ENCODE measurements around the gene LDLRAD4. TPM values are rescaled to one million over a fixed set of nuclear protein-coding genes. Genes with fewer than 3 reads are reported as not detected.

Gene LDLRAD4
- polyA plus RNA-seq, 4 donors: 2.7 to 17.6 (median 7.0) TPM

DNA sequence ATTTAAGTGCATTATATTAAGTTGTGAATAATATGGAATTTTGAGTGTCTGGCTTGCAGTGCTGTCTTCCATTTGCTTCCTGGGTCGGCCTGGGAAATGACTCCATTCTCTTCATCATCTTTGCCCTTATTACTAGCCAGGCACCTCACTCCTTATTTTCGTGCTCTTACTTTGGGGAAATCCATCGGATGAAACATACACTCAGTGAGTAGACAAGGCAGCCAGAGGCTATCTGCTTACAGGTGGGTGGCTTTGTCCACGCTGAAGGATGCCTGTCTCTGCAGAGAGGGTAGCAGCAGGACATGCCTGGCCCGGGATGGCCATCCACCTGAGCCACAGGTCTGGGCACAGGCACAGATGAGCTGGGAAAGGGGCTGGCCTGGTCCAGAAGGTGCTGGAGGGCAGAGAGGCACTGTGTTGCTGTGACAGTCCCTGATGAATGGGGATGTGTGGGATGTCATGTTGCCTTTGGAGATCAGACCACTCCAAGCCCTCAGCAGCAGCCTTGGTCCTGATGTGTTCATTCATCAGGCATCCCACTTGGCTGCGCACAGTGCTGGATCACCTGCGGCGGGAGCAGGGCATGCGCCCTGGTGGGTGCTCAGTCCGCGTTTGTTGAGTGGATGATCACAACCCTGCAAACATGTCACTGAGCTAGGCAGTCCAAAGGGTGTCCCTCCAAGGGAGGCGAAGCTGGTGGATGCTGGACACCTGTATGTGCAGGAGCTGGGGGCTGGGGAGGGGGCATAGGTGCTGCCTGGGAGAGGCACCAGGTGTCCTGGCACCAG is 236.0 kb downstream of the LDLRAD4 start:
- H3K27ac ChIP-seq (ENCODE audit: low read depth in 1 of 3, low read length in 2 of 3): no peak overlapping the region
- no peaks in the 10 kb centered on the region for H3K36me3 ChIP-seq (ENCODE audit: control insufficient read depth in 3 of 3, insufficient read depth in 2 of 3, low read depth in 1 of 3, low read length in 3 of 3)
- H3K27me3 ChIP-seq (ENCODE audit: control insufficient read depth in 3 of 3, insufficient read depth in 3 of 3, low read length in 3 of 3): peaks cover 0 to 7% (median 0%) of the 10 kb centered on the region in 3 donors
- no peaks in the 10 kb centered on the region for H3K4me1 ChIP-seq (ENCODE audit: control insufficient read depth in 3 of 3, insufficient read depth in 2 of 3, low read depth in 1 of 3, low read length in 2 of 3)
- no peaks in the 10 kb centered on the region for H3K9me3 ChIP-seq (ENCODE audit: control insufficient read depth in 2 of 2, insufficient read depth in 1 of 2, low read depth in 1 of 2, low read length in 1 of 2)
- no peak for FAIRE-seq
- 89 to 91% (median 90%) methylated on average over 12 of the region's 12 CpGs for WGBS, 3 donors
- DNase-seq: no peak
- no peak overlapping the region for H3K4me3 ChIP-seq (ENCODE audit: low read depth in 1 of 3, low read length in 3 of 3)

DNA sequence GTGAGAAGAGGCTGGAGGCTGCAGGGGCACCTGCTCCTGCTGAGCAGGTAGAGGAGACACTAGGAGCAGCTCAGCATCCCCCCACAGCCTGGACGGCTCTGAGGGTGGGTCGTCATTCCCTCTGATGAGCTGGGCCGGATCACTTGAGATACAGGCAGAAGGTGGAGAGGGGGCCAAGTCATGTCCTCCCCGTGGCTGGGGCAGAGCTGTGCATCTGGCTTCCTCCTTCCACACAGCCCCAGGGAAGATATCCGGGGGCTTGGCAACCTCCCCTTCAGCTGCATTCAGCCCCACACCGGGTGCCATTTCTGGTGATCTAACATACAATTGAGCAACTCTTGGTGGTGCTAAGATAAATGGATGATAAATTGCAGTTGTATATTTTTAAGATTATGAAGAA is 236.9 kb downstream of the LDLRAD4 start:
- no peaks in the 10 kb centered on the region for H3K4me1 ChIP-seq (ENCODE audit: control insufficient read depth in 3 of 3, insufficient read depth in 2 of 3, low read depth in 1 of 3, low read length in 2 of 3)
- no peak for FAIRE-seq
- no peak overlapping the region for H3K4me3 ChIP-seq (ENCODE audit: low read depth in 1 of 3, low read length in 3 of 3)
- 67 to 78% (median 70%) methylated on average over 6 of the region's 6 CpGs for WGBS, 3 donors
- H3K9me3 ChIP-seq (ENCODE audit: control insufficient read depth in 2 of 2, insufficient read depth in 1 of 2, low read depth in 1 of 2, low read length in 1 of 2): no peaks in the 10 kb centered on the region
- H3K27me3 ChIP-seq (ENCODE audit: control insufficient read depth in 3 of 3, insufficient read depth in 3 of 3, low read length in 3 of 3): peaks cover 0 to 7% (median 0%) of the 10 kb centered on the region in 3 donors
- H3K36me3 ChIP-seq (ENCODE audit: control insufficient read depth in 3 of 3, insufficient read depth in 2 of 3, low read depth in 1 of 3, low read length in 3 of 3): no peaks in the 10 kb centered on the region
- H3K27ac ChIP-seq (ENCODE audit: low read depth in 1 of 3, low read length in 2 of 3): no peak overlapping the region
- no peak for DNase-seq

DNA sequence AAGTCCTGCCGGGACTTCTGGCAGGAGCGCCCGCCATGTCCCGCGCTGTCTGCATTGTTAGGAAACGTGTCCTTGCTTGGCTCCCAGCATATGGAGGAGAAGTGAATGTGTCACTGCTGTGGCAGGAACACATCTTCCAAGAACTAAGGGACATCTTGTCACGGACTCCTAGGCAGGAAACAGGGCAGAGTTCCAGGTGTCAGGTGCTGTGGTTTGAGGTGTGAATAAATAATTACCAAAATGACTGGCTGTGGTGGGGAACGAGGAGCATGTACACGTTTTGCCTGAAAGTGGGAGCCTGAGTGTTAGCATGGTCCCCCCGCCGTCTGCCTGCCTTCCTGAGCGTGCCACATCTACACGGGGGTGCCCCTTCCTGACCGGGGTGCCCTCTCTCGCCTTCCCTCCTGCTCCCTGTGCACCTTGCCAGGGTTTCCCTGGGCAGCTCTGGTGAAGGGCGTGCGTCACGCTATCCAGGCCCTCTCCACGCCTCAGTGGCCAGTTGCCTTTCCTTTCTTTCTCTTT is 237.5 kb downstream of the LDLRAD4 start:
- Histone ChIP-seq H3K4me1 (ENCODE audit: control insufficient read depth in 3 of 3, insufficient read depth in 2 of 3, low read depth in 1 of 3, low read length in 2 of 3) (no peaks in the 10 kb centered on the region), H3K27ac (ENCODE audit: low read depth in 1 of 3, low read length in 2 of 3) (no peak overlapping the region), H3K36me3 (ENCODE audit: control insufficient read depth in 3 of 3, insufficient read depth in 2 of 3, low read depth in 1 of 3, low read length in 3 of 3) (no peaks in the 10 kb centered on the region), H3K27me3 (ENCODE audit: control insufficient read depth in 3 of 3, insufficient read depth in 3 of 3, low read length in 3 of 3) (peaks cover 0 to 7% (median 0%) of the 10 kb centered on the region in 3 donors), H3K9me3 (ENCODE audit: control insufficient read depth in 2 of 2, insufficient read depth in 1 of 2, low read depth in 1 of 2, low read length in 1 of 2) (no peaks in the 10 kb centered on the region), H3K4me3 (ENCODE audit: low read depth in 1 of 3, low read length in 3 of 3) (no peak overlapping the region)
- FAIRE-seq: no peak
- 76 to 86% (median 84%) methylated on average over 19 of the region's 19 CpGs for WGBS, 3 donors
- DNase-seq: peak in 1 of 2 donors; percentile 15

DNA sequence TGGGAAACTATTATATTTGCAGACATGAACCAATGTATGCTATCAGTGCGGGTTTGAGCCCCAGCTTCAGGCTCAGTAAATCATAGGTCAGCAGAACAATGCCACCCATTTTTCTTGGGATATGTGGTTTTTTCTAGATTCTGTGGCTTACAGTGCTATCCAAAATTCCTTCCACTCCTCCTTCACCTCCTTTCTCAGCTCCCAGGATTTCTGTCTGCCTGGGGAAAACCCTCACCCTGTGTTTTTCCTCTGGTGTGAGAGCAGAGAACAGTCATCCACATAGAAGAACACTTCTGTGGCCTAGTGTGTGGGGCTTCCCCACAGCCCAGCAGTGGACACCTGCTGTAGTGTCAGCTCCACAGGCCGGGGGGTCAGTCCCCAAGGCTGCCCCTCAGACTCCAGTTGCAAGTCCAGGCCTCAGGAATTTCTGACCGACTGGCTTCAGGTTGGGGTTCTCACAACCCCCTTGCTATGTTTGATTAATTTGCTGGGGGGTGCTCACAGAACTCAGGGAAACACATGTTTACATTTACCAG is 238.2 kb downstream of the LDLRAD4 start:
- no peak for FAIRE-seq
- H3K36me3 ChIP-seq (ENCODE audit: control insufficient read depth in 3 of 3, insufficient read depth in 2 of 3, low read depth in 1 of 3, low read length in 3 of 3): no peaks in the 10 kb centered on the region

DNA sequence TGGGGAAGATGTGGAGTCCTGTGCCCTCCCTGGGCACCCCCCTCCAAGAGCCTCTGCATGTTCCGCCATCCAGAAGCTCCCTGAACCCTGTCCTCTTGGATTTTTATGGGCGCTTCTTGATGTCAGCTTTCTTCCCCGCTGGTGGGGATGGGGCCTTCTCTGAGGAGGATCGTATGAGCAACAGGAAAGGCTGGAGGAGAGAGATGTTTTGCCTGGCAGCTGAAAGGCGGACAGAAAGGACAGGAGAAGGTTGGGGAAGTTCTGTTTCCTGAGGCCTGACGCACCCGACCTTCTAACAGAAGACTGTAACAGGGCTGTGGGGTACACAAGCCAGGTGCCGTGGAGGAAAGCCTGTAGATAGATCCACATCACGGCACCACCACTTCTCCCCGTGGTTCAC is 238.8 kb downstream of the LDLRAD4 start:
- no peaks in the 10 kb centered on the region for H3K4me1 ChIP-seq (ENCODE audit: control insufficient read depth in 3 of 3, insufficient read depth in 2 of 3, low read depth in 1 of 3, low read length in 2 of 3)
- no peak overlapping the region for H3K4me3 ChIP-seq (ENCODE audit: low read depth in 1 of 3, low read length in 3 of 3)
- DNase-seq (no peak), FAIRE-seq (no peak)
- peaks cover 0 to 4% (median 0%) of the 10 kb centered on the region in 3 donors for H3K27me3 ChIP-seq (ENCODE audit: control insufficient read depth in 3 of 3, insufficient read depth in 3 of 3, low read length in 3 of 3)
- no peaks in the 10 kb centered on the region for H3K9me3 ChIP-seq (ENCODE audit: control insufficient read depth in 2 of 2, insufficient read depth in 1 of 2, low read depth in 1 of 2, low read length in 1 of 2)
- no peak overlapping the region for H3K27ac ChIP-seq (ENCODE audit: low read depth in 1 of 3, low read length in 2 of 3)
- no peaks in the 10 kb centered on the region for H3K36me3 ChIP-seq (ENCODE audit: control insufficient read depth in 3 of 3, insufficient read depth in 2 of 3, low read depth in 1 of 3, low read length in 3 of 3)
- WGBS, 3 donors: 87 to 96% (median 94%) methylated on average over 10 of the region's 10 CpGs

More for the DNA sequence above, 238.2 kb downstream of the LDLRAD4 start:
- H3K9me3 ChIP-seq (ENCODE audit: control insufficient read depth in 2 of 2, insufficient read depth in 1 of 2, low read depth in 1 of 2, low read length in 1 of 2): no peaks in the 10 kb centered on the region
- H3K4me3 ChIP-seq (ENCODE audit: low read depth in 1 of 3, low read length in 3 of 3): no peak overlapping the region
- DNase-seq: no peak
- peaks cover 0 to 7% (median 0%) of the 10 kb centered on the region in 3 donors for H3K27me3 ChIP-seq (ENCODE audit: control insufficient read depth in 3 of 3, insufficient read depth in 3 of 3, low read length in 3 of 3)
- no peak overlapping the region for H3K27ac ChIP-seq (ENCODE audit: low read depth in 1 of 3, low read length in 2 of 3)
- no peaks in the 10 kb centered on the region for H3K4me1 ChIP-seq (ENCODE audit: control insufficient read depth in 3 of 3, insufficient read depth in 2 of 3, low read depth in 1 of 3, low read length in 2 of 3)
- WGBS, 3 donors: 84 to 98% (median 86%) methylated on average over 3 of the region's 3 CpGs

DNA sequence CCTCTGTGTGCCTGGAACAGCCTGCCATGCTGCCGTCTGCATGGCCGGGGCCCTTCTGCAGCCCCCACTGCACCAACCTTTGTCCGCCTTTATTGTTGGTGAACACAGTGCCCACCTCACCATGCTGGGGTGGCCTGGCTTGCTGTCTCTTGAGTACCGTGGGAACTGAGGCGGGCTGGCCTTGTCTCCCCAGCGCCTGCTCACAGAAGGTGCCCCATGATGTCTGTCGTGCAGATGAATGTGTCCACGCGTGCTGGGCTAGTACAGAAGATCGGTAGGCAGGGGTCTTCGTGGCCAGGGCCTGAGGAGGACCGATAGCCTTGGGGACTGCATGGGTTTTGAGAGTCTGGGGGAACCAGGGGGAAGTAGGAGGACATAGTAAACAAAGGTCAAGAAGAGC is 242.4 kb downstream of the LDLRAD4 start:
- Histone ChIP-seq H3K4me1 (ENCODE audit: control insufficient read depth in 3 of 3, insufficient read depth in 2 of 3, low read depth in 1 of 3, low read length in 2 of 3) (no peaks in the 10 kb centered on the region), H3K4me3 (ENCODE audit: low read depth in 1 of 3, low read length in 3 of 3) (no peak overlapping the region), H3K36me3 (ENCODE audit: control insufficient read depth in 3 of 3, insufficient read depth in 2 of 3, low read depth in 1 of 3, low read length in 3 of 3) (no peaks in the 10 kb centered on the region), H3K9me3 (ENCODE audit: control insufficient read depth in 2 of 2, insufficient read depth in 1 of 2, low read depth in 1 of 2, low read length in 1 of 2) (no peaks in the 10 kb centered on the region), H3K27ac (ENCODE audit: low read depth in 1 of 3, low read length in 2 of 3) (no peak overlapping the region), H3K27me3 (ENCODE audit: control insufficient read depth in 3 of 3, insufficient read depth in 3 of 3, low read length in 3 of 3) (no peaks in the 10 kb centered on the region)
- WGBS, 3 donors: 97% methylated on average over 12 of the region's 12 CpGs
- DNase-seq (no peak), FAIRE-seq (no peak)

DNA sequence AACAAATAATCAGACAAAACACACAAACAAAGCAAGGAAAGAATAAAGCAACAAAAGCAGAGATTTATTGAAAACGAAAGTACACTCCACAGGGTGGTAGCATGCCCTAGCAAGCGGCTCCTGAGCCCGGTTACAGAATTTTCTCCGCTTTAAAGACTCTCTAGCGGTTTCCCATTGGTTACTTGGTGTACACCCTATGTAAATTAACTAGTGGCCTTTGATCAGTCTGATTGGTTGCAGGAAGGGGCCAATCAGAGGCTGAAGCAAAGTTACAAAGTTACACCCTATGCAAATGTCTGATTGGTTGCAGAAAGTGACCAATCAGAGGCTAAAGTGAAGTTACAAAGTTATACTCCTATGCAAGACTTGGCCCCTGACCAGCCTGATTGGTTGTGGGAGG is 242.9 kb downstream of the LDLRAD4 start:
- 94 to 97% (median 96%) methylated on average over 5 of the region's 5 CpGs for WGBS, 3 donors
- no peak overlapping the region for H3K4me3 ChIP-seq (ENCODE audit: low read depth in 1 of 3, low read length in 3 of 3)
- DNase-seq: no peak
- no peak overlapping the region for H3K27ac ChIP-seq (ENCODE audit: low read depth in 1 of 3, low read length in 2 of 3)
- no peaks in the 10 kb centered on the region for H3K4me1 ChIP-seq (ENCODE audit: control insufficient read depth in 3 of 3, insufficient read depth in 2 of 3, low read depth in 1 of 3, low read length in 2 of 3)
- H3K27me3 ChIP-seq (ENCODE audit: control insufficient read depth in 3 of 3, insufficient read depth in 3 of 3, low read length in 3 of 3): no peaks in the 10 kb centered on the region
- FAIRE-seq: no peak
- H3K9me3 ChIP-seq (ENCODE audit: control insufficient read depth in 2 of 2, insufficient read depth in 1 of 2, low read depth in 1 of 2, low read length in 1 of 2): peaks cover 0 to under 1% of the 10 kb centered on the region in 2 donors
- H3K36me3 ChIP-seq (ENCODE audit: control insufficient read depth in 3 of 3, insufficient read depth in 2 of 3, low read depth in 1 of 3, low read length in 3 of 3): no peaks in the 10 kb centered on the region

DNA sequence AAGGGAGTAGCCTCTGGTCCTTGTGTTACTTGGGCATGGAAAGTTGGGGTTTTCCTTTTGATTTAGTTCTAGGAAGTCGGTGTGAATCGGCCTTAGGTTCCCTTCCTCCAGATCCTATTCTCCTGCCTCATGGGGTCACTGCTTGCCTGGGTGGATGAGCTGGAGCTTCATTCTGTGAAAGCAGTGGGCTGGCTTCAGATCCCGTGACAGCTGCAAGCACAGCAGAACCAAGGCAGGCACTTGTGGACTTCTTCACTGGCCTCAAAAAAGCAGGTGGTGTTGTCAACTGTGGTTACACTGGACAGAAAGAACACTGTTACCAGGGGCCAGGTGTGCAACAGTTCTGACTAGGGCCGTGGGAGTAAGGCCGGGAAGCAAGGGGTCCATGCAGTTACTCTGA is 243.4 kb downstream of the LDLRAD4 start:
- Histone ChIP-seq H3K9me3 (ENCODE audit: control insufficient read depth in 2 of 2, insufficient read depth in 1 of 2, low read depth in 1 of 2, low read length in 1 of 2) (peaks cover 0 to 2% of the 10 kb centered on the region in 2 donors), H3K36me3 (ENCODE audit: control insufficient read depth in 3 of 3, insufficient read depth in 2 of 3, low read depth in 1 of 3, low read length in 3 of 3) (no peaks in the 10 kb centered on the region), H3K27ac (ENCODE audit: low read depth in 1 of 3, low read length in 2 of 3) (no peak overlapping the region), H3K4me3 (ENCODE audit: low read depth in 1 of 3, low read length in 3 of 3) (no peak overlapping the region), H3K27me3 (ENCODE audit: control insufficient read depth in 3 of 3, insufficient read depth in 3 of 3, low read length in 3 of 3) (no peaks in the 10 kb centered on the region), H3K4me1 (ENCODE audit: control insufficient read depth in 3 of 3, insufficient read depth in 2 of 3, low read depth in 1 of 3, low read length in 2 of 3) (peaks cover 0 to 4% (median 0%) of the 10 kb centered on the region in 3 donors)
- no peak for FAIRE-seq
- 88 to 92% (median 89%) methylated on average over 5 of the region's 5 CpGs for WGBS, 3 donors
- no peak for DNase-seq

All from small intestine (tissue), 7 donors.